Choroid plexus epithelial cell (primary cell): ENCODE results near the gene TMEM239.

Experiments used
- DNase-seq: peaks from one replicate; pipeline ENCODE4 v3.0.0-alpha.2; 2010; ENCODE audit warnings: low read depth
- H3K4me3 ChIP-seq: 2 replicates; pipeline ENCODE4 v1.5.1; 2011; ENCODE audit warnings: low read depth, mild to moderate bottlenecking, control low read depth, low read length, moderate library complexity
- TF ChIP-seq, protein P1 (sequence below): conservative IDR thresholded peaks from 2 replicates; pipeline ENCODE4 v1.5.1; 2011; ENCODE audit warnings: low read depth, mild to moderate bottlenecking, control low read depth, inconsistent platforms, low read length, moderate library complexity

TMEM239 gene

GRCh38 chr20:2814587-2815051 lies 1.5 kb upstream of the TMEM239 start, which contains the start of gene C20orf141:
TSS of gene C20orf141 (plus strand) at chr20:2814987. CDS start at chr20:2815185, 198 bp downstream.
- TF ChIP-seq, protein P1, sequence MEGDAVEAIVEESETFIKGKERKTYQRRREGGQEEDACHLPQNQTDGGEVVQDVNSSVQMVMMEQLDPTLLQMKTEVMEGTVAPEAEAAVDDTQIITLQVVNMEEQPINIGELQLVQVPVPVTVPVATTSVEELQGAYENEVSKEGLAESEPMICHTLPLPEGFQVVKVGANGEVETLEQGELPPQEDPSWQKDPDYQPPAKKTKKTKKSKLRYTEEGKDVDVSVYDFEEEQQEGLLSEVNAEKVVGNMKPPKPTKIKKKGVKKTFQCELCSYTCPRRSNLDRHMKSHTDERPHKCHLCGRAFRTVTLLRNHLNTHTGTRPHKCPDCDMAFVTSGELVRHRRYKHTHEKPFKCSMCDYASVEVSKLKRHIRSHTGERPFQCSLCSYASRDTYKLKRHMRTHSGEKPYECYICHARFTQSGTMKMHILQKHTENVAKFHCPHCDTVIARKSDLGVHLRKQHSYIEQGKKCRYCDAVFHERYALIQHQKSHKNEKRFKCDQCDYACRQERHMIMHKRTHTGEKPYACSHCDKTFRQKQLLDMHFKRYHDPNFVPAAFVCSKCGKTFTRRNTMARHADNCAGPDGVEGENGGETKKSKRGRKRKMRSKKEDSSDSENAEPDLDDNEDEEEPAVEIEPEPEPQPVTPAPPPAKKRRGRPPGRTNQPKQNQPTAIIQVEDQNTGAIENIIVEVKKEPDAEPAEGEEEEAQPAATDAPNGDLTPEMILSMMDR = no peak
- H3K4me3 ChIP-seq = no peak within 1 kb of the TSS
- peak; percentile 99 for DNase-seq

- TF ChIP-seq, protein P1 = no peak
- H3K4me3 ChIP-seq = no peak overlapping the region
- no peak for DNase-seq
These were observed 793 bp upstream of the TMEM239 start for GRCh38 chr20:2815242-2815900.

DNA sequence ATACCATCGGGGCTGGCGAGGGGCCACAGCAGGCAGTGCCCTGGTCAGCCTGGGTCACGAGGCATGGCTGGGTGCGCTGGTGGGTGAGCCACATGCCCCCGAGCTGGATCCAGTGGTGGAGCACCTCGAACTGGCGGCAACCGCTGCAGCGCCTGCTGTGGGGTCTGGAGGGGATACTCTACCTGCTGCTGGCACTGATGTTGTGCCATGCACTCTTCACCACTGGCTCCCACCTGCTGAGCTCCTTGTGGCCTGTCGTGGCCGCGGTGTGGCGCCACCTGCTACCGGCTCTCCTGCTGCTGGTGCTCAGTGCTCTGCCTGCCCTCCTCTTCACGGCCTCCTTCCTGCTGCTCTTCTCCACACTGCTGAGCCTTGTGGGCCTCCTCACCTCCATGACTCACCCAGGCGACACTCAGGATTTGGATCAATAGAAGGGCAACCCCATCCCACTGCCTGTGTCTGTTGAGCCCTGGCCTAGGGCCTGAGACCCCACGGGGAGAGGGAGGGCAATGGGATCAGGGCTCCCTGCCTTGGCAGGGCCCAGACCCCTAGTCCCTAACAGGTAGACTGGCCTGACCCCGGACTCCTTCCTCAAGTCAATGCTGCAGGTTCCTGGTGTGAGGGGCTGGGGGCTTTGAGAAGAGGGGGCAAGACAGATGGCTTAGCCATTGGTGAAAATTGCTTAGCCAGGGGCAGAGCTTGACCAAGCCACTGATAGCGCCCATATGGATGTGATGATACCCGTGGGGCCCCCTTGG lies 598 bp downstream of the TMEM239 start:
- H3K4me3 ChIP-seq = no peak overlapping the region
- DNase-seq = no peak
- TF ChIP-seq, protein P1 = peak; percentile 8

- no peak overlapping the region for H3K4me3 ChIP-seq
- no peak for DNase-seq
- TF ChIP-seq, protein P1 = no peak
These were observed 1.2 kb downstream of the TMEM239 start for GRCh38 chr20:2817341-2817726.

DNA sequence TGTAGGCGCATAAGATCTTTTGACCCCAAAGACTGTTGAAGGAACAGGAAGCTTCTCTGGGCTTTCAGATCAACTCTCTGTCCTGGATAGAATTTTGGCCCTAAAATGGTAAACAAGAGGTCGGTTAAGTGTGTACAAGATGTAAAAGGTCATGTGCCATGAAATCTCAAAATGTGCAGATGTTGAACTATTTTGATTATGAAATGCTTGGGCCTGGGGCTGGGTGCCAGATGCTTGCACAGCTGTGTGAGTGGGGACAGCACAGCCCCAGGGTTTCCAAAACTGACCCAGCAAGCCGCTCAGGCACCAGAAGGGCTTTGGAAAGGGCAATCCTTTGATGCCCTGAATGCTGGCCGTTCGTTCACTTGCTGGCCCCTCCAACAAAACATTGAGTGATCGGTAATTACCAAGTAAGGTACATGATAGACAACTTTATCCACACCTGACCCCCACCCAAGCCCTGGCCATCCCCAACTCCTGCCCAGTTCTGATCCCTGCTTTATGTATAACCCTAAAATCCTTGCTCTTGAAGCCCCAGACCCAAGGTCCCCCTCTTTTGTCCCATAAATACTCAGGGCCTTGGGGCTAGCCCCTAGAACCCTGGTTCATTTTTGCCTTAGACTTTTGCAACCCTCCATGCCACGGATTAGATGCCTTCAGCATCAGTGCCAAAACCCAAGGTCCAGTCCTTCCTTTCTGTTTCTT lies 1.9 kb downstream of the TMEM239 start:
- TF ChIP-seq, protein P1 = no peak
- DNase-seq = no peak
- H3K4me3 ChIP-seq = no peak overlapping the region

DNA sequence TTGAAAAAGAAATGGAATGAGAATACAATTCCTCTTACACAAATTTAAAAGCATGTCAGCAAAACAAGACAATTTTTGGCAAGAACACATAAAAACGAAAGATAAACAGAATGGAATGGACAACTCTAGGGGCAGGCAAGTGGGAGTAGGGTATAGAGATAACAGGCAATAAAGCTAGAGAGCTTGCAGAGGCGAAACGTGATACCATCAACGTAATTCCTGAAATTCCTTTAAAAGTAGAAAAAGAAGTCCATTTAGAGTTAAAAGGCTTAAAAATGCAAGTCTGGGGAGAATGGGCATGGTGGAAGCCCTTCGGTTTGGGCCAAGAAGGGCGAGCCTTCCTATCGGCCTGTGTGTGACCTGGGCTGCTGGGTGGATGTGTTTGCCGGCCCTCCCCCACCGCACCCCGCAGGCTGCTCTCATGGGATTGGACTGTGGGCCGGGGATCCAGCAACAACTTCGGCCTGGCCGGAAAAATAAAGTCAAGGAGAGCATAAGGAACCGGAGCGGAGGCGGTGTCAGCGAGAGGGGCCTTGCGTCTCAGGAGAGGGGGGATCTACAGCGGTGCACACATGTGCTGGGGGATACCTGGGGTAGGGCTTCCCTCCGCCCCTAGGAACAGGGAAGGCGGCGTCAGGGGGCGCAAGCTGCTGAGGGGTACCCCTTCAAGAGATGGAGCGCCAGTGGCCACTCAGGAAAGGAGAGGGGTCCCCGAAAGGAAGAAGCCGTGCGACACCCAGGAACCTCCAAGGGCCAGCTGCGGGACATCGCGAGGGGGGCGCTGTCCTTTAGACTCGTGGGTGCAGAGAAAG lies 4.1 kb downstream of the TMEM239 start:
- TF ChIP-seq, protein P1 = no peak
- H3K4me3 ChIP-seq = peak overlapping the region; percentile 26
- peak; percentile 72 for DNase-seq
